Mesendoderm (in vitro differentiated cells): Measurements from ENCODE around the gene PRELP.

ENCODE experiments used
- DNase-seq: peaks from one replicate; pipeline ENCODE4 v3.0.0; 2013
- H2AK5ac ChIP-seq: 2 replicates; pipeline ENCODE4 v1.6.1; 2013; ENCODE audit warnings: low read length, inconsistent platforms
- H2BK120ac ChIP-seq: 2 replicates; pipeline ENCODE4 v1.6.1; 2013; ENCODE audit warnings: low read depth, mild to moderate bottlenecking, low read length, moderate library complexity, mixed read lengths
- H2BK15ac ChIP-seq: replicated peaks from 2 replicates; pipeline ENCODE4 v1.6.1; 2013; ENCODE audit warnings: low read depth, mild to moderate bottlenecking, moderate library complexity
- H2BK5ac ChIP-seq: 2 replicates; pipeline ENCODE4 v1.6.1; 2013; ENCODE audit warnings: low read length, inconsistent platforms
- H3K18ac ChIP-seq: 2 replicates; pipeline ENCODE4 v1.6.1; 2013; ENCODE audit warnings: mild to moderate bottlenecking, low read length, mixed read lengths
- H3K23ac ChIP-seq: one replicate; pipeline ENCODE4 v1.6.1; 2013; ENCODE audit warnings: low read length
- H3K27ac ChIP-seq: 2 replicates; pipeline ENCODE4 v1.5.1; 2013; ENCODE audit warnings: low read depth, mild to moderate bottlenecking, inconsistent platforms, low read length, moderate library complexity
- H3K27me3 ChIP-seq: 2 replicates; pipeline ENCODE4 v1.6.1; 2013; ENCODE audit warnings: low read length, control low read depth, mild to moderate bottlenecking, inconsistent platforms; ENCODE audit not compliant: insufficient read depth, poor library complexity
- H3K36me3 ChIP-seq: 2 replicates; pipeline ENCODE4 v1.6.1; 2013; ENCODE audit warnings: low read length, inconsistent platforms; ENCODE audit not compliant: control insufficient read depth, insufficient read depth
- H3K4ac ChIP-seq: one replicate; pipeline ENCODE4 v1.6.1; 2013; ENCODE audit warnings: low read depth, mild to moderate bottlenecking, low read length, moderate library complexity
- H3K4me1 ChIP-seq: 2 replicates; pipeline ENCODE4 v1.6.1; 2013; ENCODE audit warnings: low read depth, low read length, inconsistent platforms; ENCODE audit not compliant: control insufficient read depth
- H3K4me2 ChIP-seq: 2 replicates; pipeline ENCODE4 v1.6.1; 2013; ENCODE audit warnings: low read length
- H3K4me3 ChIP-seq: 2 replicates; pipeline ENCODE4 v1.5.1; 2013; ENCODE audit warnings: mild to moderate bottlenecking, low read length
- H3K56ac ChIP-seq: one replicate; pipeline ENCODE4 v1.6.1; 2013; ENCODE audit warnings: low read length
- H3K79me1 ChIP-seq: 2 replicates; pipeline ENCODE4 v1.6.1; 2013; ENCODE audit warnings: low read length, inconsistent platforms
- H3K79me2 ChIP-seq: 2 replicates; pipeline ENCODE4 v1.6.1; 2013; ENCODE audit warnings: mild to moderate bottlenecking, low read length; ENCODE audit not compliant: control insufficient read depth, insufficient read depth
- H3K9ac ChIP-seq: 2 replicates; pipeline ENCODE4 v1.6.1; 2013; ENCODE audit warnings: low read length, inconsistent platforms
- H4K5ac ChIP-seq: one replicate; pipeline ENCODE4 v1.6.1; 2013; ENCODE audit warnings: low read length
- H4K8ac ChIP-seq: one replicate; pipeline ENCODE4 v1.6.1; 2013; ENCODE audit warnings: low read depth, mild to moderate bottlenecking, control low read depth, low read length, moderate library complexity
- WGBS: extraction: QIAGEN DNeasy Blood & Tissue Kit; methylation state at CpG from one replicate; pipeline ENCODE4 v1.1.7; 2013; ENCODE audit warnings: low lambda C conversion rate, missing lambda C conversion rate; ENCODE audit not compliant: insufficient coverage; ENCODE audit errors: extremely low coverage; 5-methylcytosine and 5-hydroxymethylcytosine counted together

Gene PRELP

GRCh38 chr1:203536980-203537455 is 61.4 kb downstream of the PRELP start:
- no peak for DNase-seq
- Histone ChIP-seq H2AK5ac (no peak overlapping the region), H3K79me2 (no peaks in the 10 kb centered on the region), H2BK15ac (no peak overlapping the region), H3K9ac (no peak overlapping the region), H3K27me3 (no peaks in the 10 kb centered on the region), H4K8ac (no peak overlapping the region), H2BK120ac (no peak overlapping the region), H3K4me3 (no peak overlapping the region), H3K4me2 (no peak overlapping the region), H3K56ac (no peak overlapping the region), H3K4ac (no peak overlapping the region), H3K4me1 (no peaks in the 10 kb centered on the region), H3K79me1 (no peaks in the 10 kb centered on the region), H3K23ac (no peak overlapping the region), H3K18ac (no peak overlapping the region), H3K36me3 (no peaks in the 10 kb centered on the region), H2BK5ac (no peak overlapping the region), H4K5ac (no peak overlapping the region), H3K27ac (no peak overlapping the region)
- no CpG with 5 or more reads among the region's 3 CpGs for WGBS

GRCh38 chr1:203537806-203538464 is 62.3 kb downstream of the PRELP start:
- H3K79me1 ChIP-seq, result no peaks in the 10 kb centered on the region
- no peak overlapping the region for H2BK15ac ChIP-seq
- no peak overlapping the region for H3K18ac ChIP-seq
- no peak overlapping the region for H2BK5ac ChIP-seq
- no peak overlapping the region for H3K4ac ChIP-seq
- H3K9ac ChIP-seq, result no peak overlapping the region
- no peak overlapping the region for H3K23ac ChIP-seq
- H2BK120ac ChIP-seq, result no peak overlapping the region
- WGBS, result no CpG with 5 or more reads among the region's 5 CpGs
- H3K4me3 ChIP-seq, result no peak overlapping the region
- H3K27me3 ChIP-seq, result no peaks in the 10 kb centered on the region
- H4K5ac ChIP-seq, result no peak overlapping the region
- H3K56ac ChIP-seq, result no peak overlapping the region
- no peaks in the 10 kb centered on the region for H3K79me2 ChIP-seq
- no peak overlapping the region for H3K4me2 ChIP-seq
- H3K4me1 ChIP-seq, result no peaks in the 10 kb centered on the region
- no peaks in the 10 kb centered on the region for H3K36me3 ChIP-seq
- H2AK5ac ChIP-seq, result no peak overlapping the region
- no peak overlapping the region for H4K8ac ChIP-seq
- no peak overlapping the region for H3K27ac ChIP-seq
- DNase-seq, result no peak

- no peak overlapping the region for H4K5ac ChIP-seq
- no peak overlapping the region for H2BK15ac ChIP-seq
- no peak overlapping the region for H3K4me2 ChIP-seq
- H3K4me3 ChIP-seq, result no peak overlapping the region
- no peak for DNase-seq
- H3K27ac ChIP-seq, result no peak overlapping the region
- no peak overlapping the region for H3K56ac ChIP-seq
- no peaks in the 10 kb centered on the region for H3K4me1 ChIP-seq
- no peak overlapping the region for H2BK5ac ChIP-seq
- no peak overlapping the region for H3K18ac ChIP-seq
- no peaks in the 10 kb centered on the region for H3K79me2 ChIP-seq
- no peak overlapping the region for H3K4ac ChIP-seq
- no peak overlapping the region for H4K8ac ChIP-seq
- H3K36me3 ChIP-seq, result no peaks in the 10 kb centered on the region
- no peak overlapping the region for H3K9ac ChIP-seq
- no peak overlapping the region for H2AK5ac ChIP-seq
- H3K79me1 ChIP-seq, result no peaks in the 10 kb centered on the region
- no peak overlapping the region for H2BK120ac ChIP-seq
- H3K23ac ChIP-seq, result no peak overlapping the region
- no CpG with 5 or more reads among the region's 1 CpG for WGBS
- H3K27me3 ChIP-seq, result no peaks in the 10 kb centered on the region
Observed at GRCh38 chr1:203538726-203539125, 63.1 kb downstream of the PRELP start.

GRCh38 chr1:203539831-203540546 is 64.4 kb downstream of the PRELP start:
- Histone ChIP-seq H3K36me3 (no peaks in the 10 kb centered on the region), H2AK5ac (no peak overlapping the region), H2BK15ac (no peak overlapping the region), H3K4me3 (no peak overlapping the region), H4K5ac (no peak overlapping the region), H3K27me3 (no peaks in the 10 kb centered on the region), H3K4me2 (no peak overlapping the region), H3K9ac (no peak overlapping the region), H3K23ac (no peak overlapping the region), H3K79me1 (no peaks in the 10 kb centered on the region), H3K4ac (no peak overlapping the region), H2BK5ac (no peak overlapping the region), H3K79me2 (no peaks in the 10 kb centered on the region), H2BK120ac (no peak overlapping the region), H3K4me1 (peaks cover 6% of the 10 kb centered on the region), H4K8ac (no peak overlapping the region), H3K18ac (no peak overlapping the region), H3K56ac (no peak overlapping the region), H3K27ac (no peak overlapping the region)
- DNase-seq, result no peak
- WGBS, result no CpG with 5 or more reads among the region's 5 CpGs
